MM.1S (cell line): Measurements from ENCODE around the gene OSBPL1A.

Source experiments
- DNase-seq: peaks from one replicate; pipeline ENCODE4 v3.0.0-alpha.2; 2015
- H2AFZ ChIP-seq: fragments of 300-600 bp; sonication (generic); 2 replicates; pipeline ENCODE4 v1.6.0; 2016; ENCODE audit warnings: antibody characterized with exemption, low read length
- H3F3A ChIP-seq: fragments of 300-600 bp; sonication (generic); 2 replicates; pipeline ENCODE4 v1.6.1; 2016; ENCODE audit warnings: mild to moderate bottlenecking, antibody characterized with exemption, low read length, moderate library complexity, mixed read lengths; ENCODE audit not compliant: insufficient read depth
- H3K27ac ChIP-seq: fragments of 300-600 bp; sonication (generic); 2 replicates; pipeline ENCODE4 v1.5.1; 2016; ENCODE audit warnings: mild to moderate bottlenecking, low read length
- H3K27me3 ChIP-seq: fragments of 300-600 bp; sonication (generic); replicated peaks from 2 replicates; pipeline ENCODE4 v1.6.0; 2016; ENCODE audit warnings: low read length; ENCODE audit not compliant: insufficient read depth
- H3K36me3 ChIP-seq: fragments of 300-600 bp; sonication (generic); replicated peaks from 2 replicates; pipeline ENCODE4 v1.6.1; 2016; ENCODE audit warnings: mild to moderate bottlenecking, low read length, mixed read lengths; ENCODE audit not compliant: insufficient read depth
- H3K4me1 ChIP-seq: fragments of 300-600 bp; sonication (generic); 2 replicates; pipeline ENCODE4 v1.6.1; 2016; ENCODE audit warnings: low read length, mixed read lengths
- H3K4me2 ChIP-seq: fragments of 300-600 bp; sonication (generic); 2 replicates; pipeline ENCODE4 v1.6.0; 2016; ENCODE audit warnings: low read depth, low read length
- H3K4me3 ChIP-seq: fragments of 300-600 bp; sonication (generic); 2 replicates; pipeline ENCODE4 v1.5.1; 2016; ENCODE audit warnings: low read length, mixed read lengths
- H3K79me2 ChIP-seq: fragments of 300-600 bp; sonication (generic); 2 replicates; pipeline ENCODE4 v1.6.1; 2016; ENCODE audit warnings: mixed run types, low read length, mixed read lengths
- H3K9ac ChIP-seq: fragments of 300-600 bp; sonication (generic); 2 replicates; pipeline ENCODE4 v1.6.1; 2016; ENCODE audit warnings: low read length, mixed read lengths
- H3K9me2 ChIP-seq: fragments of 300-600 bp; sonication (generic); replicated peaks from 2 replicates; pipeline ENCODE4 v1.6.1; 2016; ENCODE audit warnings: mild to moderate bottlenecking, low read length, mixed read lengths; ENCODE audit not compliant: insufficient read depth
- H3K9me3 ChIP-seq: fragments of 300-600 bp; sonication (generic); replicated peaks from 2 replicates; pipeline ENCODE4 v1.6.1; 2016; ENCODE audit warnings: mild to moderate bottlenecking, low read length, mixed read lengths; ENCODE audit not compliant: insufficient read depth
- H4K20me1 ChIP-seq: fragments of 300-600 bp; sonication (generic); 2 replicates; pipeline ENCODE4 v1.6.1; 2016; ENCODE audit warnings: mild to moderate bottlenecking, low read length, moderate library complexity, mixed read lengths; ENCODE audit not compliant: insufficient read depth
- EZH2 ChIP-seq: fragments of 300-600 bp; sonication (generic); optimal IDR thresholded peaks from 2 replicates; pipeline ENCODE3; 2017; ENCODE audit warnings: low read depth, mild to moderate bottlenecking, antibody characterized with exemption, low read length, mixed read lengths
- EZH2phosphoT487 ChIP-seq: fragments of 300-600 bp; sonication (generic); IDR thresholded peaks from 2 replicates; pipeline ENCODE4 v1.6.1; 2018; ENCODE audit warnings: antibody characterized with exemption, low read length
- TF ChIP-seq, protein P1 (sequence below): fragments of 300-600 bp; sonication (generic); IDR thresholded peaks from 2 replicates; pipeline ENCODE4 v1.5.1; 2016; ENCODE audit warnings: antibody characterized with exemption, low read length, mixed read lengths

OSBPL1A gene

DNA sequence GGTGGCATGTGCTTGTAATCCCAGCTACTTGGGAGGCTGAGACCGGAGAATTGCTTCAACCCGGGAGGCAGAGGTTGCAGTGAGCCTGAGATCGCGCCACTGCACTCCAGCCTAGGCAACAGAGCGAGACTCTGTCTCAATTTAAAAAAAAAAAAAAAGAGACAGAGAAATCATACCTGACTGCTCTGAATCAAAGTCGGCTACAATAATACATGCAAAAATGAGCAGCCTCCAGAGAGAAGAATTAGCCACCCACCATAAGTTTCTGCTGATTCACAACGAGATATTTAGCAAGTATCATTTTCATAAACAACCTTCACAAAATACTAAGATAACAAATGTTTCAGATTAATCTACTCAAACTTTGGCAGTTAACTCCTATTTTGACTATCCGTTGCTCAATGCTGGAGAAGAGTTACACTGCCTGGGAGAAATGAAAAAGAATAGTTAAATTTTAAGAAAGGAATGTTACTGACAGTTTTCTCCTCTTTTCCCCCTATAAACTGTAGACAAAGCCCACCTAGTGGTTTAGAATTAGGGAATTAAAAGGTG lies 1.5 kb downstream of the OSBPL1A start:
- H4K20me1 ChIP-seq: no peaks in the 10 kb centered on the region
- no peak overlapping the region for H3K27ac ChIP-seq
- H3K9ac ChIP-seq: no peak overlapping the region
- peaks cover 5% of the 10 kb centered on the region; the same call in 1 of the 2 replicates for H3F3A ChIP-seq
- no peaks in the 10 kb centered on the region for H3K27me3 ChIP-seq
- TF ChIP-seq EZH2phosphoT487: no peak
- no peak for TF ChIP-seq EZH2
- TF ChIP-seq, protein P1, sequence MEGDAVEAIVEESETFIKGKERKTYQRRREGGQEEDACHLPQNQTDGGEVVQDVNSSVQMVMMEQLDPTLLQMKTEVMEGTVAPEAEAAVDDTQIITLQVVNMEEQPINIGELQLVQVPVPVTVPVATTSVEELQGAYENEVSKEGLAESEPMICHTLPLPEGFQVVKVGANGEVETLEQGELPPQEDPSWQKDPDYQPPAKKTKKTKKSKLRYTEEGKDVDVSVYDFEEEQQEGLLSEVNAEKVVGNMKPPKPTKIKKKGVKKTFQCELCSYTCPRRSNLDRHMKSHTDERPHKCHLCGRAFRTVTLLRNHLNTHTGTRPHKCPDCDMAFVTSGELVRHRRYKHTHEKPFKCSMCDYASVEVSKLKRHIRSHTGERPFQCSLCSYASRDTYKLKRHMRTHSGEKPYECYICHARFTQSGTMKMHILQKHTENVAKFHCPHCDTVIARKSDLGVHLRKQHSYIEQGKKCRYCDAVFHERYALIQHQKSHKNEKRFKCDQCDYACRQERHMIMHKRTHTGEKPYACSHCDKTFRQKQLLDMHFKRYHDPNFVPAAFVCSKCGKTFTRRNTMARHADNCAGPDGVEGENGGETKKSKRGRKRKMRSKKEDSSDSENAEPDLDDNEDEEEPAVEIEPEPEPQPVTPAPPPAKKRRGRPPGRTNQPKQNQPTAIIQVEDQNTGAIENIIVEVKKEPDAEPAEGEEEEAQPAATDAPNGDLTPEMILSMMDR: no peak
- H3K4me2 ChIP-seq: no peak overlapping the region
- peaks cover 5% of the 10 kb centered on the region; the same call in 1 of the 2 replicates for H3K79me2 ChIP-seq
- H3K9me2 ChIP-seq: no peaks in the 10 kb centered on the region
- no peak overlapping the region for H3K4me3 ChIP-seq
- no peaks in the 10 kb centered on the region for H3K36me3 ChIP-seq
- DNase-seq: no peak
- no peaks in the 10 kb centered on the region for H3K4me1 ChIP-seq
- no peaks in the 10 kb centered on the region for H3K9me3 ChIP-seq
- H2AFZ ChIP-seq: no peak overlapping the region

DNA sequence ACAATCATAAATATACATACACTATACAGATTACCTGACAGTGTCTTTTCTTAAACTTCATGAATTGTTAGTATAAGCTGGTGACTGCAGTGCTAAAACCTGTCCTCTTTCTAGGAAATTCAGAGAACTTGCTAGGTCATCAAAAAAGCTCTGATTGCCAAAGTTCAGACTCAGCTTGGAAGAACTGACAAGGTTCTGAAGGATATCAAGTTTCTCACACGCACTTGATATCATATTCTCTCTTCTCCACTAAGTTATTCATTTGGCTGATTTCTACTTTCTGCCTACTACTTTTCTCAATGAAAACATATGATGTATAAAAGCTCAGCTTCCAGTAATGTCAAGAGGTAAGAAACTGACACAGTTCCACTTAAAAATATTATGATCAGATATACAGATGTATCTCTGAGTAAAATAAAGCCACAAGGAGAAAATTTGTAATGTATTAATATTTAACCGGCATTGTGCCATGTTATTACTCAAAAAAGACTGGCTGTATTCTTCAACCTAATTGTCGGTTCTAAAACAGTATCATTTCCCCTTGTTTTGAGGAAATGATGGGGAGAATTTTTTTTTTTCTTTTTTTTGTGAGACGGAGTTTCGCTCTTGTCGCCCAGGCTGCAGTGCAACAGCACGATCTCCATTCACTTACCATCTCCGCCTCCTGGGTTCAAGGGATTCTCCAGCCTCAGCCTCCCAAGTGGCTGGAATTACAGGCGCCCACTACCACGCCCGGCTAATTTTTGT lies 2.4 kb downstream of the OSBPL1A start:
- DNase-seq: no peak
- Histone ChIP-seq H4K20me1 (no peaks in the 10 kb centered on the region), H3K4me2 (no peak overlapping the region), H3K9me3 (no peaks in the 10 kb centered on the region), H3K4me1 (no peaks in the 10 kb centered on the region), H3K79me2 (peaks cover 5% of the 10 kb centered on the region; the same call in 1 of the 2 replicates), H3K9ac (no peak overlapping the region), H2AFZ (no peak overlapping the region), H3K4me3 (no peak overlapping the region), H3K9me2 (no peaks in the 10 kb centered on the region), H3K27me3 (no peaks in the 10 kb centered on the region), H3K36me3 (no peaks in the 10 kb centered on the region), H3K27ac (no peak overlapping the region), H3F3A (peaks cover 5% of the 10 kb centered on the region; the same call in 1 of the 2 replicates)
- no peak for TF ChIP-seq EZH2phosphoT487
- TF ChIP-seq EZH2: no peak

DNA sequence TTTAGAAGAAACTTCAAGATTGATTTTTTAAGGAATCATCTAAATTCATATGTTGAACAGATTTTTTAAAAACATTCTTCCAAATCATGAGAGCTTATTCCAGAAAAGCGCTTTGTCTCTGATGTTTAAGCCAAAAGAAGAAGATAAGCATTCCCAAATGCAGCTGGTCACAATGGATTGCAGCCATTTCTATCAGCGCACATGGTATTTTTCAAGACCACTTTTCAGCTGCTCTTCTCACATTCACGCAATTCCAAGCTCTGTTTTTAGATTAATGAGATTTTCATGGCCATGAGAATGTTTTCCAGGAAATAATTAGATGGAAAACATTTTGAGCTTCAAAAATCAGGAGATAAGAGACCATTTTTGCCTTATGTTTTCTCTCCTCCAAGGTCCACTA lies 8.7 kb downstream of the OSBPL1A start:
- TF ChIP-seq, protein P1: no peak
- TF ChIP-seq EZH2 (no peak), EZH2phosphoT487 (no peak)
- no peak overlapping the region for H2AFZ ChIP-seq
- no peak overlapping the region for H3K27ac ChIP-seq
- no peaks in the 10 kb centered on the region for H4K20me1 ChIP-seq
- no peaks in the 10 kb centered on the region for H3K27me3 ChIP-seq
- no peaks in the 10 kb centered on the region for H3K4me1 ChIP-seq
- H3F3A ChIP-seq: no peaks in the 10 kb centered on the region
- H3K79me2 ChIP-seq: no peaks in the 10 kb centered on the region
- no peaks in the 10 kb centered on the region for H3K9me2 ChIP-seq
- no peak overlapping the region for H3K4me2 ChIP-seq
- no peaks in the 10 kb centered on the region for H3K36me3 ChIP-seq
- no peaks in the 10 kb centered on the region for H3K9me3 ChIP-seq
- H3K9ac ChIP-seq: no peak overlapping the region
- H3K4me3 ChIP-seq: no peak overlapping the region
- DNase-seq: no peak

DNA sequence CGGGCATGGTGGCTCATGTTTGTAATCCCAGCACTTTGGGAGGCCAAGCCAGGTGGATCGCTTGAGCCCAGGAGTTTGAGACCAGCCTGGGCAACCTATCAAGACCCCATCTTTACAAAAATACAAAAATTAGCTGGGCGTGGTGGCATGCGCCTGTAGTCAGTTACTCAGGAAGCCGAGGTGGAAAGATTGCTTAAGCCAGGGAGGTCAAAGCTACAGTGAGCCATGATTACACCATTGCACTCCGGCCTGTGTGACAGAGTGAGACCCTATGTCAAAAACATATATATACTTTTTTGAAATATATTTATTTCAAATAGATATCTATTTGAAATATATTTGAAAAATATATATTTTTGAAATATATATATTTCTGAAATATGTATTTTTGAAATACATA lies 10.9 kb downstream of the OSBPL1A start:
- Histone ChIP-seq H3K4me2 (no peak overlapping the region), H3K79me2 (no peaks in the 10 kb centered on the region), H4K20me1 (no peaks in the 10 kb centered on the region), H3K9me2 (no peaks in the 10 kb centered on the region), H3K4me3 (no peak overlapping the region), H3K27ac (no peak overlapping the region), H3K27me3 (no peaks in the 10 kb centered on the region), H3K36me3 (no peaks in the 10 kb centered on the region), H3F3A (no peaks in the 10 kb centered on the region), H2AFZ (no peak overlapping the region), H3K4me1 (no peaks in the 10 kb centered on the region), H3K9ac (no peak overlapping the region), H3K9me3 (no peaks in the 10 kb centered on the region)
- TF ChIP-seq, protein P1: no peak
- TF ChIP-seq EZH2 (no peak), EZH2phosphoT487 (no peak)
- DNase-seq: no peak
